ENCODE data around the gene LPCAT1.

LPCAT1 gene

GRCh38 chr5:1453613-1454012 is 70.1 kb downstream of the LPCAT1 start:
- H3K27ac ChIP-seq, result no peak overlapping the region
- TF ChIP-seq CTCF (conservative IDR thresholded peaks at IDR 0.05), result no peak
- no peak for TF ChIP-seq ZFX (IDR thresholded peaks at IDR 0.05)

GRCh38 chr5:1449081-1449630 is 74.6 kb downstream of the LPCAT1 start:
- H3K27ac ChIP-seq, result no peak overlapping the region
- TF ChIP-seq CTCF (conservative IDR thresholded peaks at IDR 0.05), result no peak
- no peak for TF ChIP-seq ZFX (IDR thresholded peaks at IDR 0.05)

- TF ChIP-seq ZFX (IDR thresholded peaks at IDR 0.05) (no peak), CTCF (conservative IDR thresholded peaks at IDR 0.05) (no peak)
- no peak overlapping the region for H3K27ac ChIP-seq
These were observed 75.2 kb downstream of the LPCAT1 start for GRCh38 chr5:1448511-1449011.

- TF ChIP-seq CTCF (conservative IDR thresholded peaks at IDR 0.05), result no peak
- no peak overlapping the region for H3K27ac ChIP-seq
These were observed 75.9 kb downstream of the LPCAT1 start for GRCh38 chr5:1447671-1448361.

- TF ChIP-seq ZFX (IDR thresholded peaks at IDR 0.05) (no peak), CTCF (conservative IDR thresholded peaks at IDR 0.05) (no peak)
- no peak overlapping the region for H3K27ac ChIP-seq
These were observed 77.0 kb downstream of the LPCAT1 start for GRCh38 chr5:1446602-1447343.

GRCh38 chr5:1445689-1446601 is 77.8 kb downstream of the LPCAT1 start:
- TF ChIP-seq CTCF (conservative IDR thresholded peaks at IDR 0.05) (no peak), ZFX (IDR thresholded peaks at IDR 0.05) (no peak)
- H3K27ac ChIP-seq, result no peak overlapping the region

All from C4-2B (cell line).